ENCODE measurements around the gene PGM1.

The PGM1 gene

DNA sequence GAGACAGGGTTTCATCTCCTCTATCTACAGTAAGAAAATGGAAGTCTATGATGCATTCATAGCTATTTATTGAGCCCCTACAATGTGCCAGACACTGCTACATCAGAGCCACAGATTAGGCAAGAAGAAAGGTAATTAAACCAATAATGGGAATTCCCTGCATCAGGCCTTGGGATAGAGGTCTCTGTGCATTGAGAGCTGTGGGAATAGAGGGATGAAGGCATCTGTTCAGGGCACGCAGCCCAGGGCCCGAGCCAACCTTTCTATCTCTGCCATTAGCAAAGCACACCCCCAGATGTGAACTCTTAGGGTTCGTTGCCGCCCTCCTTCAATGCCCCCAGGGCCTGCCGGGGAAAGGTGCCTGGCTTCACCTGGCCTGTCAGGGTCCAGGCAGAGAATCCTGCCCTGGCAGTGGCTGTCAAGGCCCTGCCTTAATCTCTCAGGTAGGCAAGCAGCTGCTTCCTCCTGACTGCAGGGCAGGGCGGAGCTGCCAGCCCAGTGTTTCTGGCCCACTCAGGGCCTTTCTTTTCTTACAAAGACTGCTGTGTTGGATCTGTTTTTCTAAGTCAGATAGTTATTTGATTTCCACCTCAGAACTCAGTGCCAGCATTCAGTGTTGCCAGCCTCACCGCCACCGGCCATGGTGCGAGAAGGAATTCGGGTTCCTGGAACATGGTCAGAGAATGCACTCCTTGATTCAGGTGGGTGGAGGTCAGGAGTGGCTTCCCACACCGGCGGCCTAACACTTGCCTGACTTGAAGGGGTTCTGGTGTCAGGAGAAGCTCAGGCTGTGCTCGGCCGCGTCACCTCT is 76.1 kb downstream of the PGM1 start:
- ATAC-seq: no peak

DNA sequence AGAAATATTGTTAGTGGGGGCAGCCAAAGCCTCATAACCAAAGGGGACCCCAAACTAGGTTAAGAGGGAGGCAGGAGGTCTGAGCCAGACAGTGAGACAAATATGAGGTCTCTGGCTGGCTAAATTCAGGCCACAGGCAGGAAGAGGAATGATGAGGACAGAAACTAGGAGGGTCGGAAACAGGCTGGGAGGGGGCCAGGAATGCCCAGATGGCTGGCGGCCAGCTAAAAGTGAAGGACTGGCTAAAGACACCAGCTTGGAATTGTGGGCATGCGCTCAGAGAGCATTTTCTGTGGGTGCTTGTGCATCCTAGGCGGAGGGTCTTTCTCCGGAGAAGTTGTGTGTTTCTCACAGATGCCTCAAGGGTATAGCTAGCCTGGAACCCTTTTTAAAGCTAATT is 77.0 kb downstream of the PGM1 start:
- no peak for ATAC-seq

DNA sequence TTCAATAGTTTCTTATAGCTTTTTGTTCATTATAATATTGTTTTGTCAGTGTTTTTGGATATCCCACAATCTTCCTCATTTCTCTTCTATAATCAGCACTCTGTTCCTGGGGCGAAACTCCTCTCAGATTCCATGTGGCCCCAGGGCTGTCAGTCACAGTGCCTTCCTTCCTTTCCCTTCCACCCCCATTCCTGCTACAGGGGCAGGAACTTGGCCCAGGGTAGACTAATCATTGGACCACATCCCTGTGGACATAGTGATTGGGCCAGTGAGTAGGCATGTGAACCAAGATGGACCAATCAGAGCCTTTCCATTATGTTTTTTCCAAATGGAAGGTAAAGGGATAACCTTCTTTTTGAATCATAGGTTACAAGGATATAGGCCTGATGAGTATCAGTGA is 78.3 kb downstream of the PGM1 start:
- ATAC-seq: no peak

DNA sequence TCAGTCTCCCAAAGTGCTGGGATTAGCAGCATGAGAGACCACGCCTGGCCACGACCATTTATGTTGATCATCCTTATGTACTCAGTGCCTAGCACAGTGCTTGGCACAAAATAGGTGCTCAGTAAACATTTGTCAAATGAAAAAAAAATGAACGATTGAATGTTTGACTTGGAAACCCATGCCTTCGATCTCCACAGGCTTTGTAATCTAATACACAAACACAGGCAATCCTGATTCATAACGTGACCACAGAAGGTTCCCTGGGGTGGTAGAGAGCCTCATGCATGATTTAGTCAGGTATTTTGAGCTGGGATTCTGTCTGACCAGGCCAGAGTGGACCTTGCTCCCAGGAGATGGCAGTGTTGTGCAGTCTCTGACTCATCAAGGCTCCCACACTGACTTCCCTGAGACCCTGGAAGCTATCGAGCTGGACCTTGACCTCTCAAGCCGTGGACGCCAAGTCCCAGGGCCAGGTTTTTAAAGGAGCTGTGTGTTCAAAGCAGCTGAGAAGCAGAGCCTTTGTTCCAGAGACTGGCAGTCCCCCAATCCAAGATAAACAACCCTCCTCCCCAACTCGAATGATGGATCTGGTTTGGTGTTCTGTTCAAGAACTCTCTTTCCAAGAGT is 81.1 kb downstream of the PGM1 start:
- no peak for ATAC-seq

DNA sequence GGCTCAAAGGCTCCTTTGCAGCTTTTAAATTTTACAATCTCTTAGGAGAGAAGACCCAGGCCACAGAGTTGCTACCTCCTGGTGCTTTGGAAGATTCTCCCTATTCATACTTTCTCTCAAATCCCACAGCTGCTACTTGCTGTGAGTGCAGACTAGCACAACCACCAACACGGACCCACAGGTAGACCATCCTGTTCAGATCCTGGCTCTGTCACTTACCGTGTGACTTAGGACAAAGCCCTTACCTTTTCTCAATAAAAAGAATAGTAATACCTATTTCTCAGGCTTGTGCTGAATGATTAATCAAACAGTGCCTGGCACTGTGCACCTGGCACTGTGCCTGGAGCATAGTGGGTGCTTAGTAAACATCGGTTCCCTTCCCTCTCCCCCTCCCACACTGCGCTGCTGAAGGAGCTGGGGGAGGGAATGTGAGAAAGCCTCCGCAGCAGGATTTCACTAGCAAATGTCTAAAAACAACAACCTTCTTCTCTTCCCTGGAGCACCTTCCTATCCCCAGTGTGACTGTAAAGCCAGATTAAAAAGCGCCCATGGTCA is 81.7 kb downstream of the PGM1 start:
- ATAC-seq: no peak

DNA sequence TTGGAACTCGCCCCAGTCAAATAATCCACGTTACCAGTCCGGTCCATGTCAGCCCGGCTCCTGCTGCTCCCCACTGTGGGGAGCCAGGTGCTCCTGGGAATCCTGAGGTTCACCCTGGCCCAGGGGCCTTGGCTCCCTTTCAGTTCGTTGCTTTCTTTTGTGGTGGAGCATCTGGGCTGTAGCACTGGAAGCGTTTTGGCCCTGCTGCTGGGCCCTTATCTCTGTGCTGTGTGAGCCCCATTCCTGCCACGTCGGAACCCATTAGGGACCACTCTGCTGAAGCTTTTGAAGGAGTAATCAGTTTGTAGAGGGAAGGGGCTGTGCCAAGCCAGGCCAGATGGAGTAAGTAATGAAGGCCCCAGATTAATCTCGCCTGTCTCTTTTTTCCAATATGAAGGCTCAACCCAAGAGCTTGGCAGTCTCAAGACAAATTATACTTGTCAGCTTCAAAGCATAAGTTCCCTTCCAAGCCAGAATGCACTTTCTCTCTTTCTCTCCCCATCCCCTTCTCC is 82.3 kb downstream of the PGM1 start:
- ATAC-seq: no peak

DNA sequence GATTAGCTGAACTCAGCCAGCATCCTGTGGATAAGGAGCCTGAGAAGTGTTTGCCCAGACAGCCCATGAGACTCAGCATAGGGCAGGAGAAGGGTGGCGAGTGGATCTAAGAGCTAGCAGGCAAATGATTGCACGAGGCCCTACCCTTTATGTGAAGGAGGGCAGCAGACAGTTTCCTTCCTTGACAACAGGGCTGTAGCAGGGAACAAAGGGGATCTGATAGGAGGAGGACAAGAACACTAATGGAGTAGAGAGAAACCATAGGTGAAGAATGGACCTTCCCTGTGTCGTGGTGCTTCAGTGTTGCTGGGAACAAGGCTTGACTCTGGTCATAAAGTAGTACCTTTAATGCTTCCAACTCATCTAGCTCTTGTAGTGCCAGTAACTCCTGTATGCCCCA is 84.3 kb downstream of the PGM1 start:
- no peak for ATAC-seq

DNA sequence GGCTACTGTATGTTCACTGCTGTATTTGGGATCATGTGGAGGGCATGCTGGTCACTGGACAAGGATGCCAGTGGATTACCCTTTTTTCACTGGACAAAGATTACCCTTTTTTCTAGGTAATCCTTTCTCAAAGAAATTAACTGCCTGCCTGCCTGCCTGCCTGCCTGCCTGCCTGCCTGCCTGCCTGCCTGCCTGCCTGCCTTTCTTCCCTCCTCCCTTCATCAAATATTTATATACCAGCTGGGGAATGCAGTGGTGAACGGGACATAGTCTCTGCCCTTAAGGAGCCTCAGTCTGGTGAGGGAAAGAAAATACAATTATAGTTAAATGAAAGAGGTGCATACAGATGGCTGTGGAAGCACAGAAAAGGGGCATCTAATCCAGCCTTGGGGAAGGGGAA is 85.0 kb downstream of the PGM1 start:
- ATAC-seq: no peak

DNA sequence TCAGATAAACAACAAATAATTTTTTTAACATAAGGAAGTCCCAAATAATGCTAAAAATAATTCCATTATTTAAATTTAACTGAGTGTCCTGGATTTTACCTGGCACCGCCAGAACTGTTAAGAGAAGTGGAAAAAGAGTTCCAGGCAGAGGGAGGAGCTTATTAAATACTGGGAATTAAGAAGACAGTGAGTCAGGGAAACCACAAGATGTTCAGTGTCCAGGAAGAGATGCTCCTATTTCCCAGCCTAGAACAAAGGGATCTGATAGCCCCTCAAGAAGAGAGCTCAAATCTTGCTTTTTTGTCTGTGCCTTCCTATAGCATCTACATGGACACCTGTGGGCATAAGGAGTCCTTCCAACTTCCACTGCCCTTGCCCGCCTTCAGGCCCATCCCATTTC is 85.9 kb downstream of the PGM1 start:
- ATAC-seq: no peak

DNA sequence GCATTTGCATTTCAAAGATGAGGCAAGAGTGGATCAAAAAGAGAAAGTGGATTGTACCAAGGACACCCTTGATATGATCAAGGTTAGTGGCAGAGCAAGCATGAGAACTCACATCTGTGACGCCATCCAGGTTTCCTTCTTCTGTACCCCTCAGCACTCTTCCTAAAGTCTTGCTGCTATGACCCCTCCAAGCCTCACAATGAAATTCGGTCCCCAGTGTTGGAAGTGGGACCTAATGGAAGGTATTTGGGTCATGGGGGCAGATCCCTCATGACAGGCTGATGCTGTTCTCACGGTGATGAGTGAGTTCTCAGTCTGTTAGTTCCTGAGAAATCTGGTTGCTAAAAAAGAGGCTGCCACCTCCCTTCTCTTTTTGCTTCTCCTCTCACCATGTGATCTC is 86.4 kb downstream of the PGM1 start:
- no peak for ATAC-seq

DNA sequence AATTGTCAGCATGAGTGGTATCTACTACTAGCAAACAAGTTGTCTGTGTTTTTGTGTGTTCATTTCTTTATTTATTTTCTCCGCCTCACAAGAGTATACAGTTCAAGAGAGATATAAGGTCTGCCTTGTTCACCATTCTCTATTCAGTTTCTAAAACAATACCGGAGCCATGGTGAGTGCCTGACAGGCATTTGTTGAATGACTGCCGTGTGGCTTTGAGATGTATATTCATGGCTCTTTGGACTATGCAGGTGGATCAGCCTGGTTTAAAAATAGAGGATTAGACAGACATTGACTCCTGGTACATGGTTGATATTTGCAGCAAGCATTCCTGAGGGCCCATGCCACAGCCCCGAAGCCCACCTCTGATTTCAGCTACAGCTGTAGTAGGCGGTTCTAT is 89.7 kb downstream of the PGM1 start:
- no peak for ATAC-seq

DNA sequence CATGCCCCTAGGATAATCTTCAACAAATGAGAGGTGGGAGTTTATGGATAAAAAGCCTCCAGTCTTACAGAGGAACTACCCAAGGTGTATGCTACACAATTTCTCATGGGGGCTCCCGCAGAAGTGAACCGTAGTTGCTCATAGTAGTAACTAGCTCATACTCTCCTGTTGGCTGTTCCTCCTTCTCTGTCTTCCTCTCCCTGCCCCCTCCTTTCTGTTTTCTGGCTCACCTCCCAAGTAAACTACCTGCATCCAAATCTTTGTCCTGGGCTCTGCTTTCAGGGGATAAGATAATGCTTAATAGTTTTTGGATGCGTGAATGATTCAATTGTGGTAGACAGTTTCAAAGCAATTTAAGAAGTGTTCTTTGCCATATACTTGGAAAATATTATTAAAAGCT is 90.5 kb downstream of the PGM1 start:
- no peak for ATAC-seq

DNA sequence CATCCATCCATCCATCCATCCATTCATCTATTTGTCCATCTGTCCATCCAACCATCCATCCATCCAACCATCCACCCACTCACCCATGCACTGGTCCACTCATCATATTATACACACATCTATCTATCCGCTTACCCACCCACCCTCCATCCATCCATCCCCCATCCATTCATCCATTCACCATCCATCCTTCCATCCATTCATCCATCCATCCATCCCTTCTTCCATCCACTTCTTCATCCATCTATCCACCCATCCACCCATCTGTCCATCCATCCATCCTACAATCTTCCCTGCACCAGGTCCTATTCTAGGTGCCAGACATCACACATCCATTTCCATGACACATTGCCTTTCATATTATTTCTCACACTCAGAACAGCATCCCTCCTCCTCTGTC is 93.5 kb downstream of the PGM1 start:
- ATAC-seq: no peak

DNA sequence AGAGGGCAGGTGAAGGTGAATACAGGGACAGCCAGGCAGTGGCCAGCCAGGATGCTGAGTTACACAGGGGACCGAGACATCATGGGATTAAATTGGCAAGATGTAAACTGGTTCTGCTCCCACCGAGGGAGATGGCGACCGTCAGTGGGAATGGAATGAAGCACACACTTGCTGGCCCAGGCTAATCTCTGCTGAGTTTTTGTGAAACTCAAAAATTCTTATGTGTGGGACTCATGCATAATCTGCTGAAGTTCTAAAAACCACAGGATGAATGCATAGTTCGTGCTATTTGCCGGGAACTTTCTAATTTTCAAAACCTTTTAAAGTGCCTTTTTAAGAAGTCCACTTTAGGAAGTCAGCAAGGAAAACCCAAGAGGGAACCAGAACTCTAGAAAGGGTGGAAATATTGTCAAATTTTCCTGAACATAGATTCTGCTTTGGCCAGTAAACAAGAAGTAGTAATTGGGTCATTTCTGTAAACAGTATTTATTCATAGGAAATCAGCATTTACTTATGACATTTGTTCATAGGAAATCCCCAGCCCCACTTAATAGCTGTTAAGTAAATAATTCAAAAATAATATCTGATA is 95.2 kb downstream of the PGM1 start:
- ATAC-seq: no peak

DNA sequence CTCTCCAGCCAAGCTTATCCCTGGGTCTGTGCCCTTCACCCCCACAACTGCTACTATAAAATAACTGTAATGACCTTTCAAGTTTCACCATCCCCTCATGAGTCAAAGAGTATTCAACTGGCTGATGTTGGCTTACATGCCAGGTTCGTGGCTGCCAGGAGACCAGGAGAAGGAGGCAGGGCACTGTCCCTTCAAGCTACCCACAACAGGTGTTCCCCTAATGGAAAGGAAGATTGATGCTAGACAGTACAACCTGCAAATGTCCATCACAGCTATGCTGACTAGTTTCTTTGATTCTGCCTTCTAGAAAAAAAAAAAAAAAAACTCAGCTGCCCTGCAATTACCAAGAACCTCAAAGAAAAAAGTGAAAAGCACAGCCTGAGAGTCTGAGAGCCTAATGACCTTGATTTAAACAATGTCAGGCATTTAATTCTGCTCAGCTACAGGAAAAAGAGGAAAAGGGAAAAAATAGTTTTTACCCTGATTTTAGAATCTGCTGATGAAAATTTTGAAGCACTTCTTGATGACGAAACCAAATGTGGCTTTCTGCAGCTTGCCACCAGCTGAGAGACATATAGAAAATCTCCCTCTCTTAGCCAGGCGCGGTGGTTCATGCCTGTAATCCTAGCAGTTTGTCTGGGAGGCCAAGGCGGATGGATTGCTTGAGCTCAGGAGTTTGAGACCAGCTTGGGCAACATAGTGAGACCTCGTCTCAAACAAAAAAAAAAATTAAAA is 97.9 kb downstream of the PGM1 start:
- ATAC-seq: no peak

DNA sequence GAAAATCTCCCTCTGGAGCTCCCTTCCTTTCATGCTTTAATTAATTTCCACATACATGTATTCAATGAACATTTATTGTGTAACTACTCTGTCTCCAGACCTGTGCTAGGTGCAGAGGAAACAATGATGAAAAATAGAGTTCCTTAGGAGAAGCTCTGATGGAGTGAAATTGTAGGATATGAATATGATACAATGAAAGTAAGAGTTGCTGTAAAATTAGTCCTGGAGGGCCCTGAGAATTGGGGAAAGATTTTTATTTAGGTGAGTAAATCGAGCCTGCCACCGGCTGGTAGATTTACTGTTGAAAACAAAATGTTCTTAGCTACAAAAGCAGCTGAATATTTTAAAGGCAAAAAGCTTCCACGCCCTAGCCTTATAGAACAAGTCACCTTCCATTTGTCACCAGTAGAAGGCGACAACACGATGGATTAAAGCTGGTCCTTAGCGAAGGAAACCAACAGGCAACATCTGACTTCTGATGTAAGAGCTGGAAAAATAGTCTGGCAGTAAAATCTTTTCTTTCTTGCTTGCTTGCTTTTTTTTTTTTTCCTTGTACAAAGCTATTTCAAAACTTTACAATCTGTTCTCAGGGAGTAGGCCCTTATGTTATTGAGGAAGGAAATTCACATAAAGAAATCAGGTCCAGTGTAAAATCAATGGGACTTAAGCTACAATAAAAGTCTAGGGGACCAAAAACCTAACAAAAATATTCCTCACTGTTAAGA is 98.7 kb downstream of the PGM1 start:
- ATAC-seq: no peak

DNA sequence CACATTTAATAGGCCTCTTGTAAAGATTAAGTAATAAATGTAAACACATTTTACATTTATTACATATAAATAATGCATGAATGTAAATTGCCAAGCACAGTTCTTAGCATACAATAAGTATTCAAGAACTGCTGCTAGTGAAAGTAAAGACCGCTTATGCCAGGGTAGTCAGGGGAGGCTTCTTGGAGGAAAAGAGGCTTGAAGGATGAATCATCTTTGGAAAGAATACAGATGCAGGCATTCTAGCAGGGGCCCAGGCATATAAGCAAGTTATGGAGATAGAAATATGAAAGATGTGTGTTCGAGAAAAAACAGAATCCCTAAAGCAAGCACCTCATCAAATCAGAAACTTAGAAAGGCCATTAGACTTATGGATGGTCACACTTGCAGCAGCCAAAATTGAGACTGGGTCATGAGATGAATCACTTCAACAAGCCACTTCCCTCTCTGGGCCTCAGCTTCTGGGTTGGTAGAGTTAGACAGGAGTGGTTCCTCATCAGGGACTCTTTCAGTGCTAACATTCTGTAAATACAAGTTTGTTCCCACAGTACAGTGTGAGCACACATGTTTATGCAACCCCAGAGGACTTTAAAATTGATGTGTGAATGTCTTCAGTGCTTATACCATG is 100.8 kb downstream of the PGM1 start:
- no peak for ATAC-seq

DNA sequence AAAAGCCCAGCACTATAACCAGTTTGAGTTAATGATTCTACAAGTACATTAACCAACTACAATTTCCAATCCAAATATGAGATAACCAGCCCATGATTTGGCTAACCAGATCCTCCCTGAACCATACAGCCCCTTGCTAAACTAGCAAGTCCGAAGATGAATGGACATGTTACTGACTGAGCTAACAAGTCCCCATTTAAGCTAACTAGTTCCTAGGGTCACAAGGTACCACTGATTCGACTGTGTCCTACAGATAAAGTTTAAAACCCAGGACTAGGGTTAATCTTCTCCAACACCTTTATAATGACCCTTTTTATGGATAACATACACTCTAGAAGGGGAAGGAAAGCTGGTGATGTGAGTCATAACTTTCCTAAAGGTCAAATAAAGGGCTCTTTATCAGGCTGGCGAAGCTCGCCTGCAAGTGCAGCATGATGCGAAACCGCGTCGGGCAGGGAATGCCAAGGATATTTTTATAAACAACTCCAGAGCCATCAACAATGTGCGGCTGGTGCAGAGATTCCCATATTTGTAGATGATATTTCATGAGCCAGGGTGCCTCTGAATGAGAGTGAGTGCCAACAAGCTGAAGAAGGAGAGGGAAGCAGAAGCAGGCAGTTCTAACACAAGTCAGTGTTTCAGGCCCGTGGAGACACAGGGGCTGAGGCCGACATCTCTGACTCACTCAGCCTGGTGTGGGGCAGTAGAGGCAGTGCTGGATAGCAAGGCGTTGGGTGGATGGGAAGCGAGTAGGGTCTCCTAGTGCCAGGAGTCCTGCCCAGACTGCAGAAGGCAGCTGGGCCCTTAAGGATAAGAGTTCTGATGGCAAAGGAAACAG is 105.0 kb downstream of the PGM1 start:
- ATAC-seq: no peak

DNA sequence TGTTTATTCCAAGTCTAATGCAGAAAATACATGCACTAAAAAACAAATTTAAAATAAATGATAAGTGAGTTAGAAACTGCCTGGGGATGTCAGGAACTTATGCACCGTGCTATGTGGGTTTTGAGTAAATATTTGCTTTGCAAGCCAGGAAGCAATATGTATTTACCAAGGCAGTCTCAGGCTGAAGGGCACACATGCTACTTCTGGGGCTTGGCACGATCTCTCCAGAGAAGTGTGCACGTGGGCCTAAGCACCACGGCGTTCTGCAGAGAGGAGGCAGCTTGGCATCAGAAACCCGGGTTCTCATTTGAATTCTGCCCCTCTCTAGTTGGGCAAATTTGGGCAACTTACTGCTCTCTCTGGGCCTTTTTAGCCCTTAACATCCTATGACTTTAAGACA is 108.0 kb downstream of the PGM1 start:
- no peak for ATAC-seq

DNA sequence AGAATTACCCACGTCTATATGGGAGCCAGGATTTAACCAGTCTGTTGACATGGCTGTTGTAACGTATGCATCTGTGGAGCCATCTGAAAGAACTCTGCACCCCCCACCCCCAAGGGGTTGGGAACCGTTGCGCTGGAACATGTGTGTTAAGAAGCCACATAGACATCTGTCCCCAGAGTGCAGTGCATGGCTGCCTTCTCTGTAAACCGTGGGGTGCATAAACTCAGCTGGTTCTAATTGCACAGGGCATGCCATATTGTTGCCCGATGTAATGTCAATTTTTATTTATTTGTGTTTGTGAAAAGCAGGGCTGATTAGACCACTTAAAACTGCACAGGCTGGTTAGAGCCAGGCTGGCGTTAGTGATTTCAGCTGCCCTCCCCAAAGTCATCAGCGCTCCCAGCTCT is 110.5 kb downstream of the PGM1 start:
- ATAC-seq: no peak

DNA sequence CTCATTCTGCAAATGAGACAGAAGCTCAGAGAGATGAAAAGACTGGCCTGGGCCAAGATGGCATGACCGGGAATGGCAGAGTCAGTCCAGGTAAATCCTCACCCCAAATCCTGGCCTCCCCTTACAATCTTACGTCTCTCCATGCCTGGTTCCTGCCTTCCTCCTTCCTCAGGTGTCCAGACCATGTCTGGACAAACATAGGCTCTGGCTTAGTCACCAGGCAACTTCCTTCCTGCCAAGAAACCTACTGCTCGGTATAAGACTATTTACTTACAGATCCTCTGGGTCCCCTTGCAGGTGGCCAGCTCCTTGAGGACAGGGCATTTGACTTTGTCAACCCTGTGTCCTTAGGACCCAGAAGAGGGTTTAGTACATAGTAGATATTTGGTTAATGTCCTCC is 111.2 kb downstream of the PGM1 start:
- ATAC-seq: no peak

All from activated CD4-positive, CD25-positive, alpha-beta regulatory T cell treated with anti-CD3 and anti-CD28 coated beads, Interleukin-2, amount 50 U/mL, for 24 hours (primary cell).